Measurements from ENCODE around the gene KCNK3. TPM values are rescaled to one million over a fixed set of nuclear protein-coding genes. Genes with fewer than 3 reads are reported as not detected.
"Not testable (repeated sequence)": the region's sequence is repeated elsewhere in the genome, so short reads cannot be mapped to it uniquely, and the experiment has no call there.

The KCNK3 gene
- 10 to 100 TPM; 30.9 to 35.4 TPM for total RNA-seq
- long read RNA-seq, full-length matches to known transcripts, result 1 of 32 reads
- long read RNA-seq, partial matches to known transcripts, result 17 of 32 reads
- long read RNA-seq, other reads (novel, unspliced or antisense), result 14 of 32 reads

GRCh38 chr2:26692279-26692896 is at the start of gene KCNK3:
Gene KCNK3, plus strand, starts transcription at chr2:26692722. Its CDS starts 154 bp downstream, at chr2:26692876.
- intact Hi-C loops (cut with DNase I), result loop anchor here (5.0 kb wide), 2 partner anchors 35 to 40 kb away; no protein-coding TSS in a partner anchor
- DNase-seq (peak; percentile 72), ATAC-seq (peak; percentile 67 to 75)

GRCh38 chr2:26644188-26644835 is 48.2 kb upstream of the KCNK3 start:
- DNase-seq, result no peak
- intact Hi-C loops (cut with DNase I), result no loop called here
- no peak for ATAC-seq

DNA sequence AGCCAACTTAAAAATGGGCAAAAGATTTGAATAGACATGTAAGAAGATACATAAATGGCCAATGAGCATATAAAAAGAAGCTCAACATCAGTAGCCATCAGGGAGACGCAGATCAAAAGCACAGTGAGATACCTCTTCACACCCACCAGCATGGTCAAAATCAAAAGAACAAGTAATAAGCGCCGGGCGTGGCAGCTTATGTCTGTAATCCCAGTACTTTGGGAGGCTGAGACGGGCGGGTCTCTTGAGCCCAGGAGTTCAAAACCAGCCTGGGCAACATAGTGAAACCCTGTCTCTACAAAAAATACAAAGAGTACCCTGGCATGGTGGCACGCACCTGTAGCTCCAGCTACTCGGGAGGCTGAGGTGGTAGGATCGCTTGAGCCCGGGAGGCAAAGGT is 46.8 kb upstream of the KCNK3 start:
- DNase-seq, result no peak
- intact Hi-C loops (cut with DNase I), result no loop called here
- ATAC-seq, result no peak

DNA sequence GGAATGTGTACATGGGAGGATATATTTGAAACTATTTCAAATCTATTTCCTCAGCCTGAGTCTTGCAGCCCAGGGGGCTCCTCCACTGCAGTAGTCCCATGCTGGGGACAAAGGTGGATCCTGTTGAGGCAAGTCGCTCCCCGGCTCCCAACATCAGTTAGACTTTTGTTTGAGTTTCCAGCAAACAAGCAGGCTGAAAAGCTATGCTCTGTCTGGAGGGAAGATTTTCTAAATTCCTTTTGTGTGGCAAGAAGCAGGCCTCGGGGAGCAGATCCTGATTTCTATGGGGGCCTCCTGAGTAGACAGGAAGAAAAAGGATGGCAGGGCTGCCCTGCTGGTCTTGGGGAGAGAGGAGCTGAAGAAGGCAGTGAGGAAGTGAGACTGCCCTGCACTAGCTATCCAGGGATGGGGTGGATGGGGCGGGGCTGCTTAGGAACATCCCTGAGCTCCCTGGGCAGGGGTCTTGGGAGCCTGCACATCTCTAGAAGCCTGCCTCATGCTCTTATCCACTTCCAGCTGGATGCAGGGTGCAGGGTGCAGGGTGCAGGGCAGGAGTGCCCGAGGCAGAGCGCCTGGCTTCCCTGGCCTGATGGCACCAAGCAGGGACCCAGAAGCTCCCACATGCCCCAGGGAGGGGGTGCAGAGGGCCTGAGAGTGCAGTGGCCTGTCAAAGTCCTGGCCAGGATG is 45.4 kb upstream of the KCNK3 start:
- DNase-seq, result no peak
- intact Hi-C loops (cut with DNase I), result no loop called here

GRCh38 chr2:26647981-26648380 is 44.5 kb upstream of the KCNK3 start:
- intact Hi-C loops (cut with DNase I), result no loop called here
- DNase-seq (no peak), ATAC-seq (no peak)

More for the DNA sequence above, 45.4 kb upstream of the KCNK3 start:
- no peak for ATAC-seq

- DNase-seq, result no peak
- intact Hi-C loops (cut with DNase I), result no loop called here
Measured at GRCh38 chr2:26648516-26648915, 44.0 kb upstream of the KCNK3 start.

GRCh38 chr2:26649322-26649721 is 43.2 kb upstream of the KCNK3 start:
- DNase-seq (no peak), ATAC-seq (no peak)
- intact Hi-C loops (cut with DNase I), result no loop called here

More at GRCh38 chr2:26648516-26648915, 44.0 kb upstream of the KCNK3 start:
- ATAC-seq, result no peak

DNA sequence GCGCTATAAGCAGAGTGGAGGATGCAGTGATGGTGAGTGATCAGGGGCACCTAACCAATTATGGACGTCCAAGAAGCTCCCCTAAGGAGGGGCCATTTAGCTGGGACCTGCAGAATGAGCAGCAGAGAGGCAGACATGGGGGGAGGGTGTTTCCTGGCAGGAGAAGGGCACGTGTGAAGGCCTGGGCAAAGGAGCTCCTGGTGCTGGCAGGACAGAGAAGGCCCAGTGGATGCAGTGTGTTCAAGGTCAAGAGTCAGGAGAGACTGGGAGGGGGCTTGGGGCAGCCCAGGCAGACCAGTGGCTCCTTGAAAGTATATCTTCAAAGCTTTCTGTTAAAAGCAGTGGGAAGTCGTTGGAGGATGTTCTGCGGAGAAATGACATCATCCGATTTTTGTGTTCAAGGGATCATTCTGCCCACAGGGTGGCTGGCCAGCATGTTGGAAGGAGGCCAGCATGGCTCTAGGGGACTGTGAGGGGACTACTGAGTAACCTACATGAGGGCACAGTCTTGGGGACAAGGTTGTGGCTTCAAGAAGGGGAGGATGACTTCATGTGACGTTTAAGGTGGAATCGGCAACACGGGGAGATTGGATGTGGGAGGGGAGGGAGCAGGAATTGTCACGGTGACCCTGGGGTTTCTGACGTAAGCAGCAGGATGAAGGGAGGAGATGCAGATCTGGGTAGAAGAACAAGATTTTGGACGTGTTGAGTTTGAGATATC is 42.4 kb upstream of the KCNK3 start:
- DNase-seq, result no peak
- ATAC-seq, result no peak
- intact Hi-C loops (cut with DNase I), result no loop called here

DNA sequence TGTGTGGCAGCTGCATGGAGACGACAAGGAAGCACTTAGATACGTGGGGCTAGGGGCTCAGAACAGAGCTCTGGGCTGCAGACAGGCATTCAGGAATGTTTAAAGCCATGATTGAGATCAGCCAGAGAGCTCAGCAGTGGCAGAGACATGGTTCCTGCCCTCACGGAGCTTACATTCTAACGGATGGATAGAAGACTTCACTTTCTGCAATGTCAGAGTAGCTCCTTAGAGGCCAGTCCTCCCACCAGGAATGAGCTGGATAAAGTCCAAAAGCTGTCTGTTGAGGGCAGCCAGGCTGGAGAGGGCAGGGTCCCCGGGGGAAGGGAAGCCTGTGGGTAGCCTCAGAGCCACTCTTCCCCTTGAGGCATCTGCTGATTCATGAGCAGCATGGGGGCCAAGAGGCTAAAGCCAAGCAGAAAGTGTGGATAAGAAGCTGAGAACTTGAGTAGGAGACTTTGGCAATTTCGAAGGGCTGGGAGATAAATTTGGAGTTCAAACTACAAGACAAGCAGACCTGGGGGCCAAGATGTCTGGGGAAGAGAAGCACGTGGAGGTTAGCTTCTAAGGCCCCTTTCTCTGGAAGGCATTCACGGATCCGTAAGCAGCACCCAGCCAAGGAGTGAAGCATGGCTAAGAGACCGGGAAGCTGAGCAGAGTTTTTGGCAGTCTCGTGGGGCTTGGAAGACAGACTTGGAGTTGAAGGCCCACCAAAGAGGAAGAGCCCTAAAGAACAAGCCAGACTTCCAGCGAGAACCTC is 41.6 kb upstream of the KCNK3 start:
- no peak for DNase-seq
- ATAC-seq, result no peak
- intact Hi-C loops (cut with DNase I), result no loop called here

GRCh38 chr2:26651470-26651771 is 41.1 kb upstream of the KCNK3 start:
- intact Hi-C loops (cut with DNase I), result no loop called here
- DNase-seq (no peak), ATAC-seq (no peak)

DNA sequence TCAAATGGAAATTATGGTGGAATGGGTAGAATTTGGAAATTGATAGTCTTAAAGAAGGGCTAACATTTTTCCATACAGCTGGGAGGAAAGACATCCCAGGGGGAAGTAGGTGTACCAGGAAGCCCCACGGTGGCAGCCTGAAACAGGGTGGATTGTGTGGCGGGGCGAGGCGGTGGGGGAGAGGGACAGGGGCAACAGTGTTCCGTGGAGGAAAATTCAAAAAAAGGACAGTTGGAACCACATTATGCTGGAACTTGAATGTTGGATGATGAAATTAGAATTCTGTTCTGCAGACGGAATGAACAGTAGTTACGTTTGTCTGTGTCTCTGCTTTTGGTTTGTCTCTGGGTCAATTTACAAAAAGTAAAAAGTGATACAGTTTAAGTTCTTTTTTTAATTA is 40.7 kb upstream of the KCNK3 start:
- intact Hi-C loops (cut with DNase I), result no loop called here
- ATAC-seq (no peak), DNase-seq (no peak)

DNA sequence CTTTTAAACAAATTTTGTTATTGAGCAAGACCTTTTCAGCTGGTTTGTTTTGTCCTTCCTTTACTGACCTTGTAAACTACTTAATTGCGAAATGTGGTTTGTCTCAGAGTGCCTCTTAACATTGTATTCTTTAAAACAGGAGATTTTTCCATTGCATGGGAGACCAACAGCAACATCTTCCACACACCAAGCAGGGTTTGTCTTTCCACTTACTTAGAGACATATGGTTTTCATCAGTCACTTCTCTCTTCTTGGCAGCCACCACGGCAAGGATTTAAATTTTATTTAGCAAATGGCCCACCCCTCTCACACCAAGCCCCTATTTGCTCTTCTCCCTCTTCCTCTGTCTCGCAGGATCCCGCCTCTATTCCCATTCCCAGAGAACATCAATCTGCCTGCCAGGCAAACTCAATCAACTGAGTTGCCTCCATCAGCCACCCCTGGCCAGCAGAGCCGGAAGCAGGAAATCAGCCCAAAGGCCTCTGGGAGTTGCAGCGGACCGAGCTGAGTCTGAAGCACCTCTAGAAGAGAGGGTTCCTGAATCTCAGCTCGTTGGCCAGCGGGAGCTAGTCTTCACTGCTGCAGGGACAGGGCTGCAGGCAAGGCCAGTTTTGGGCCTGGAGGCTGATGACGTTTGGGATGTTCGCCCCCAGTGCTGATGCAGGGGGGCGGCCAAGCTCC is 40.0 kb upstream of the KCNK3 start:
- no peak for DNase-seq
- intact Hi-C loops (cut with DNase I), result no loop called here
- peak in 1 of 2 donors; percentile 21 for ATAC-seq

GRCh38 chr2:26653207-26654060 is 39.1 kb upstream of the KCNK3 start:
- intact Hi-C loops (cut with DNase I), result no loop called here

DNA sequence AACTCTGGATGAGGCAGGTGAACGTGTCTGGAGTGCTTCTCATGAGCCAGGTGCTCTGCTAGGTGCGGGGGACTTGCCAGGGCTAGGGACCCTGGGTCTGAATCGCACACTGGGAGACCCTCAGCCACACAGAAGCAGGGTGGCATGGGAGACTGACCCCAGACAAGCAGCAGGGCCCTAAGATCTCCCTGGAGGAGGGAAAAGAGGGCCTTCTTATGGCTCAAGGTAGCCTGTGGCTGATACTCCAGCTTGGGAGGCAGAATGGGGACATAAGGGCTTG is 38.5 kb upstream of the KCNK3 start:
- intact Hi-C loops (cut with DNase I), result no loop called here
- DNase-seq (no peak), ATAC-seq (no peak)

More at GRCh38 chr2:26653207-26654060, 39.1 kb upstream of the KCNK3 start:
- DNase-seq (no peak), ATAC-seq (no peak)

- intact Hi-C loops (cut with DNase I); DNase-seq; ATAC-seq: not testable (repeated sequence)
Measured at GRCh38 chr2:26655120-26655519, 37.4 kb upstream of the KCNK3 start.

- DNase-seq (no peak), ATAC-seq (no peak)
- intact Hi-C loops (cut with DNase I), result no loop called here
Measured at GRCh38 chr2:26655611-26656195, 36.8 kb upstream of the KCNK3 start.

DNA sequence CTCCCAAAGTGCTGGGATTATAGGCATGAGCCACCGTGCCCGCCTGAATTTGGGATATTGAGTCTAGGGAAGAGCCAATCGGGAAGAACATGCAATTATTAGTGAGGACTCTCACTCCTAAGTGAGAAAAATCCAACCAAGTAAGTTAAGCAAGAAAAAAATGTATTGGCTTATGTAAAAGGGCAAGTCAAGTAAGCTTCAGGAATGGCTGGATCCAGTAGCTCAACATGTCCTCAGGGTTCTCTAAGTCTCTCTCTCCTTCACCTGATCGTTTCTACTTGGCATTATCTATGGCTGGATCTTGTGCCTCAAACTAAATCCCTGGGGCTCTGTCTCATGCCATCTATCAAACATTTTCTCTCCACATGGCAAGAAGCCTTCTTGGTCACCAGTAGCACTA is 35.3 kb upstream of the KCNK3 start:
- DNase-seq (no peak), ATAC-seq (no peak)
- intact Hi-C loops (cut with DNase I), result no loop called here

Data from left cardiac atrium (tissue), 4 donors.